ENCODE results near the gene KDM1B.
"Not testable (repeated sequence)": the region's sequence is repeated elsewhere in the genome, so short reads cannot be mapped to it uniquely, and the experiment has no call there.

Gene KDM1B

GRCh38 chr6:18168264-18168663, 13.0 kb downstream of the KDM1B start:
- DNase-seq (ENCODE audit: low spot score) = no peak
- H3K27ac ChIP-seq = no peak overlapping the region
- TF ChIP-seq CTCF (conservative IDR thresholded peaks at IDR 0.05; ENCODE audit: low read depth) = no peak
- ChIA-PET CTCF (no interaction called here), POLR2A (ENCODE audit: low non-redundant PET) (no interaction called here)

DNA sequence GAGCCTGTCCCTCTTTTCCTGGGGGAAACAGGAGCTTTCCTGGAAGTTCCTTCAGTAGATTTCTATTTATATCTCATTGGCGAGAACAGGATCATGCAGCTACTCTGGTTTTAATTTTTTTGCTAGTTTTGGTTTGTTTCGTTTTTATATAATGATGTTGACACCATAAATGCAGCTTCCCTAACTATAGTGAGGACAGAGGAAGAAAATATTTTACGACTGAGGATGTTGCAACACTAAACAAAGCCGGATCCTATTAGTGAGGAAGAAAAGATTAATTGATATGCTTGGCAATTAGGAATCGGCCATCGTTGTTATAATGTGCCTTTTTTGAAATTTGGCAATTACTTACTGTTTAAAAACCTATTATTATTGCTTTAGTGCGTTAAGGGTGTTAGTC, 16.6 kb downstream of the KDM1B start:
- no peak for DNase-seq (ENCODE audit: low spot score)
- no peak for TF ChIP-seq CTCF (conservative IDR thresholded peaks at IDR 0.05; ENCODE audit: low read depth)
- H3K27ac ChIP-seq = no peak overlapping the region
- ChIA-PET CTCF (no interaction called here), POLR2A (ENCODE audit: low non-redundant PET) (no interaction called here)

DNA sequence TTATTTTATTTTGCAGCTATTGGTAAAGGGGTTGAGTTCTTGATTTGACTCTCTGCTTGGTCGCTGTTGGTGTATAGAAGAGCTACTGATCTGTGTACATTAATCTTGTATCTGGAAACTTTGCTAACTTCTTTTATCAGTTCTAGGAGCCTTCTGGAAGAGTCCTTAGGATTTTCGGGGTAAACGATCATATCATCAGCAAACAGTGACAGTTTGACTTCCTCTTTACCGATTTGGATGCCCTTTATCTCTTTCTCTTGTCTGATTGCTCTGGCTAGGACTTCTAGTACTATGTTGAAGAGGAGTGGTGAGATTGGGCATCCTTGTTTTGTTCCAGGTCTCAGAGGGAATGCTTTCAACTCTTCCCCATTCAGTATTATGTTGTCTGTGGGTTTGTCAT, 21.0 kb downstream of the KDM1B start:
- H3K27ac ChIP-seq; POLR2A ChIA-PET (ENCODE audit: low non-redundant PET); CTCF ChIA-PET; DNase-seq (ENCODE audit: low spot score): not testable (repeated sequence)

DNA sequence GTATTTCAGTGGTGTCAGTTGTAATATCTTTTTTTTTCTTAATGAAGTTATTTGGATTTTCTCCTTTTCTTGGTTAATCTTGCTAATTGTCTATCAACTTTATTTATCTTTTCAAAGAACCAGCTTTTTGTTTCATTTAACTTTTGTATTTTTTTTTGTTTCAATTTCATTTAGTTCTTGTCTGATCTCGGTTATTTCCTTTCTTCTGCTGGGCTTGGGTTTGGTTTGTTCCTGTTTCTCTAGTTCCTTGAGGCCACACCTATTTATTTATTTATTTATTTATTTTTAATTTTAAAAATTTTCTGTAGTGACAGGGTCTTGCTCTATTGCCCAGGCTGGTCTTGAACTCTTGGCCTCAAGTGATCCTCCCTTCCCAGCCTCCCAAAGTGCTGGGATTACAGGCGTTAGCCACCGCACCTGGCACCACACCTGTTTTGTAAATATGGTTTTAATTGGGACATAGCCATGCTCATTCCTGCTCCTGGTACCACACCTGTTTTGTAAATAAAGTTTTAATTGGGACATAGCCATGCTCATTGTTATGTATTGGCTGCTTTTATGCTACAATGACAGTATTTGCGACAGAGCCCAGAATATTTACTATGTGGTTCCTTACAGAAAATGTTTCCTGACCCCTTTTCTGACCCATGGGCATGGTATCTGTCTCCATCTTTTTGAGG, 22.2 kb downstream of the KDM1B start:
- ChIA-PET POLR2A (ENCODE audit: low non-redundant PET) (no interaction called here), CTCF (no interaction called here)
- DNase-seq (ENCODE audit: low spot score) = no peak
- H3K27ac ChIP-seq = no peak overlapping the region
- TF ChIP-seq CTCF (conservative IDR thresholded peaks at IDR 0.05; ENCODE audit: low read depth) = no peak

- H3K27ac ChIP-seq = no peak overlapping the region
- no peak for TF ChIP-seq CTCF (conservative IDR thresholded peaks at IDR 0.05; ENCODE audit: low read depth)
- no peak for DNase-seq (ENCODE audit: low spot score)
- POLR2A ChIA-PET (ENCODE audit: low non-redundant PET) = no interaction called here
- CTCF ChIA-PET = interaction anchor here (0.6 kb wide), 1 partner anchor 36 kb away, joined by 6 read pairs; no protein-coding TSS in a partner anchor
Measured at GRCh38 chr6:18178960-18179615, 23.9 kb downstream of the KDM1B start.

DNA sequence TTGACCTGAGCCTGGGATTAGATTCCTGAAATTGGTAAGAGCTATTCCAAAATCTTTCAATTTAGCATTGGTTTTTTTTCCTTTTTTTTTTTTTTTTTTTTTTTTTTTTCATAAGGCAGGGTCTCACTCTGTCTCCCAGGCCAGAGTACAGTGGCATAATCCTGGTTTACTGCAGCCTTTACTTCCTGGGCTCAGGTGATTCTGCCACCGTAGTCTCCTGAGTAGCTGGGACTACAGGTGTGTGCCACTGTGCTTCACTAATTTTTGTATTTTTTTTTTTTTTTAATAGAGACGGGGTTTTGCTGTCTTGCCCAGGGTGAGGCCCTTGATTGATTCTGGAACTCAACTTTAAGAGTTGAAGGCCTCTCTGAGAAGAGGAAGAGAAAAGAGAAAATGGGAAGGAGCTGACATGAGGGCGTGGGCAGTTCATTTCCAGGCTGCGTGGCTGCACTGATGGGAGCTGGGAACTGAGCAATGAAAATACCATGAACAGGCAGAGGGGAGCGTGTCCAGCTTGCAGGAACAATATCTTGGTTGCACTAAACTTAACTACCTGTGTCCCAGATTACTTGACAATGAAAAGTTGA, 24.6 kb downstream of the KDM1B start:
- ChIA-PET CTCF (no interaction called here), POLR2A (ENCODE audit: low non-redundant PET) (no interaction called here)
- no peak overlapping the region for H3K27ac ChIP-seq
- DNase-seq (ENCODE audit: low spot score) = no peak
- no peak for TF ChIP-seq CTCF (conservative IDR thresholded peaks at IDR 0.05; ENCODE audit: low read depth)

GRCh38 chr6:18182568-18182967, 27.3 kb downstream of the KDM1B start:
- POLR2A ChIA-PET (ENCODE audit: low non-redundant PET) = no interaction called here
- no peak overlapping the region for H3K27ac ChIP-seq
- CTCF ChIA-PET = no interaction called here
- no peak for DNase-seq (ENCODE audit: low spot score)
- TF ChIP-seq CTCF (conservative IDR thresholded peaks at IDR 0.05; ENCODE audit: low read depth) = no peak

Measured in RWPE1 (cell line).